Measurements from ENCODE around the gene ZNF44.

DNA sequence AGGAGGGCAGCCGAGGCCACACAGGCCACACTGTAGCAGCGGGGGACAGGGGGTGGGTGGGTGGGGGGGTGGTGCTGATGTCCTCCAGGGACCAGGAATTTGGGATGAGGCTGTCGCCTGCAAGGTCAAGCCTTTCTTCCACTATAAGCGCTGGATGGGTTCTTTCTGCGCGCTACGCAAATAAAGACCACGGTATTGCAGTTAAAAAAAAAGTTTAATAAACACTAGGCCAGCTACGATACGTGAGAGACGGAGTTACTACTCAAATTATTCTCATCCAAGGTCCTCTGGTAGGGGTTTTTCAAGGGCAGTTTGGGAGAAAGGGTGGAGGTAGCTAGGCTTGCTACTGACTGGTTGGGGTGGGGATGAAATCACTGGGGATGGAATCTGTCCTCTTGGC lies 508 bp upstream of the ZNF44 start:
- peak; percentile 31 for TF ChIP-seq PRPF4 (IDR thresholded peaks at IDR 0.05; ENCODE audit: low read depth, low read length, poor library complexity, severe bottlenecking)
- TF ChIP-seq, protein P1, sequence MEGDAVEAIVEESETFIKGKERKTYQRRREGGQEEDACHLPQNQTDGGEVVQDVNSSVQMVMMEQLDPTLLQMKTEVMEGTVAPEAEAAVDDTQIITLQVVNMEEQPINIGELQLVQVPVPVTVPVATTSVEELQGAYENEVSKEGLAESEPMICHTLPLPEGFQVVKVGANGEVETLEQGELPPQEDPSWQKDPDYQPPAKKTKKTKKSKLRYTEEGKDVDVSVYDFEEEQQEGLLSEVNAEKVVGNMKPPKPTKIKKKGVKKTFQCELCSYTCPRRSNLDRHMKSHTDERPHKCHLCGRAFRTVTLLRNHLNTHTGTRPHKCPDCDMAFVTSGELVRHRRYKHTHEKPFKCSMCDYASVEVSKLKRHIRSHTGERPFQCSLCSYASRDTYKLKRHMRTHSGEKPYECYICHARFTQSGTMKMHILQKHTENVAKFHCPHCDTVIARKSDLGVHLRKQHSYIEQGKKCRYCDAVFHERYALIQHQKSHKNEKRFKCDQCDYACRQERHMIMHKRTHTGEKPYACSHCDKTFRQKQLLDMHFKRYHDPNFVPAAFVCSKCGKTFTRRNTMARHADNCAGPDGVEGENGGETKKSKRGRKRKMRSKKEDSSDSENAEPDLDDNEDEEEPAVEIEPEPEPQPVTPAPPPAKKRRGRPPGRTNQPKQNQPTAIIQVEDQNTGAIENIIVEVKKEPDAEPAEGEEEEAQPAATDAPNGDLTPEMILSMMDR (CRISPR knock-in tag; IDR thresholded peaks at IDR 0.05): no peak
- no peak for TF ChIP-seq MAFG (CRISPR knock-in tag; IDR thresholded peaks at IDR 0.05)
- TF ChIP-seq PHF8 (CRISPR knock-in tag; IDR thresholded peaks at IDR 0.05): no peak
- TF ChIP-seq, protein P2, sequence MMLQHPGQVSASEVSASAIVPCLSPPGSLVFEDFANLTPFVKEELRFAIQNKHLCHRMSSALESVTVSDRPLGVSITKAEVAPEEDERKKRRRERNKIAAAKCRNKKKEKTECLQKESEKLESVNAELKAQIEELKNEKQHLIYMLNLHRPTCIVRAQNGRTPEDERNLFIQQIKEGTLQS (CRISPR knock-in tag; IDR thresholded peaks at IDR 0.05): no peak
- TF ChIP-seq, protein P3, sequence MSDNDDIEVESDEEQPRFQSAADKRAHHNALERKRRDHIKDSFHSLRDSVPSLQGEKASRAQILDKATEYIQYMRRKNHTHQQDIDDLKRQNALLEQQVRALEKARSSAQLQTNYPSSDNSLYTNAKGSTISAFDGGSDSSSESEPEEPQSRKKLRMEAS (IDR thresholded peaks at IDR 0.05): no peak
- TF ChIP-seq, protein P4, sequence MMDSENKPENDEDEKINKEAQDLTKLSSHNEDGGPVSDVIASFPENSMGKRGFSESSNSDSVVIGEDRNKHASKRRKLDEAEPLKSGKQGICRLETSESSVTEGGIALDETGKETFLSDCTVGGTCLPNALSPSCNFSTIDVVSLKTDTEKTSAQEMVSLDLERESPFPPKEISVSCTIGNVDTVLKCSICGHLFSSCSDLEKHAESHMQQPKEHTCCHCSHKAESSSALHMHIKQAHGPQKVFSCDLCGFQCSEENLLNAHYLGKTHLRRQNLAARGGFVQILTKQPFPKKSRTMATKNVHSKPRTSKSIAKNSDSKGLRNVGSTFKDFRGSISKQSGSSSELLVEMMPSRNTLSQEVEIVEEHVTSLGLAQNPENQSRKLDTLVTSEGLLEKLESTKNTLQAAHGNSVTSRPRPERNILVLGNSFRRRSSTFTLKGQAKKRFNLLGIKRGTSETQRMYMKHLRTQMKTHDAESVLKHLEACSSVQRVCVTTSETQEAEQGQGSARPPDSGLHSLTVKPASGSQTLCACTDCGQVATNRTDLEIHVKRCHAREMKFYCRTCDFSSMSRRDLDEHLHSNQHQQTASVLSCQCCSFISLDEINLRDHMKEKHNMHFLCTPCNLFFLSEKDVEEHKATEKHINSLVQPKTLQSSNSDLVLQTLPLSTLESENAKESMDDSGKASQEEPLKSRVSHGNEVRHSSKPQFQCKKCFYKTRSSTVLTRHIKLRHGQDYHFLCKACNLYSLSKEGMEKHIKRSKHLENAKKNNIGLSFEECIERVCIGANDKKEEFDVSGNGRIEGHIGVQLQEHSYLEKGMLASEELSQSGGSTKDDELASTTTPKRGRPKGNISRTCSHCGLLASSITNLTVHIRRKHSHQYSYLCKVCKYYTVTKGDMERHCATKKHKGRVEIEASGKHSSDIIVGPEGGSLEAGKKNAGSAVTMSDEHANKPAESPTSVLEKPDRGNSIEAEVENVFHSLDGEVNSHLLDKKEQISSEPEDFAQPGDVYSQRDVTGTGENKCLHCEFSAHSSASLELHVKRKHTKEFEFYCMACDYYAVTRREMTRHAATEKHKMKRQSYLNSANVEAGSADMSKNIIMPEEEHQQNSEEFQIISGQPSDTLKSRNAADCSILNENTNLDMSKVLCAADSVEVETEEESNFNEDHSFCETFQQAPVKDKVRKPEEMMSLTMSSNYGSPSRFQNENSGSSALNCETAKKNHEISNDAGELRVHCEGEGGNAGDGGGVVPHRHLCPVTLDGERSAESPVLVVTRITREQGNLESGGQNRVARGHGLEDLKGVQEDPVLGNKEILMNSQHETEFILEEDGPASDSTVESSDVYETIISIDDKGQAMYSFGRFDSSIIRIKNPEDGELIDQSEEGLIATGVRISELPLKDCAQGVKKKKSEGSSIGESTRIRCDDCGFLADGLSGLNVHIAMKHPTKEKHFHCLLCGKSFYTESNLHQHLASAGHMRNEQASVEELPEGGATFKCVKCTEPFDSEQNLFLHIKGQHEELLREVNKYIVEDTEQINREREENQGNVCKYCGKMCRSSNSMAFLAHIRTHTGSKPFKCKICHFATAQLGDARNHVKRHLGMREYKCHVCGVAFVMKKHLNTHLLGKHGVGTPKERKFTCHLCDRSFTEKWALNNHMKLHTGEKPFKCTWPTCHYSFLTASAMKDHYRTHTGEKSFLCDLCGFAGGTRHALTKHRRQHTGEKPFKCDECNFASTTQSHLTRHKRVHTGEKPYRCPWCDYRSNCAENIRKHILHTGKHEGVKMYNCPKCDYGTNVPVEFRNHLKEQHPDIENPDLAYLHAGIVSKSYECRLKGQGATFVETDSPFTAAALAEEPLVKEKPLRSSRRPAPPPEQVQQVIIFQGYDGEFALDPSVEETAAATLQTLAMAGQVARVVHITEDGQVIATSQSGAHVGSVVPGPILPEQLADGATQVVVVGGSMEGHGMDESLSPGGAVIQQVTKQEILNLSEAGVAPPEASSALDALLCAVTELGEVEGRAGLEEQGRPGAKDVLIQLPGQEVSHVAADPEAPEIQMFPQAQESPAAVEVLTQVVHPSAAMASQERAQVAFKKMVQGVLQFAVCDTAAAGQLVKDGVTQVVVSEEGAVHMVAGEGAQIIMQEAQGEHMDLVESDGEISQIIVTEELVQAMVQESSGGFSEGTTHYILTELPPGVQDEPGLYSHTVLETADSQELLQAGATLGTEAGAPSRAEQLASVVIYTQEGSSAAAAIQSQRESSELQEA (CRISPR knock-in tag; IDR thresholded peaks at IDR 0.05; ENCODE audit: not compliant biosample characterization): no peak
- TF ChIP-seq DNMT3B (CRISPR knock-in tag; conservative IDR thresholded peaks at IDR 0.05): no peak
- TF ChIP-seq SALL1 (CRISPR knock-in tag; IDR thresholded peaks at IDR 0.05): no peak
- TF ChIP-seq, protein P5, sequence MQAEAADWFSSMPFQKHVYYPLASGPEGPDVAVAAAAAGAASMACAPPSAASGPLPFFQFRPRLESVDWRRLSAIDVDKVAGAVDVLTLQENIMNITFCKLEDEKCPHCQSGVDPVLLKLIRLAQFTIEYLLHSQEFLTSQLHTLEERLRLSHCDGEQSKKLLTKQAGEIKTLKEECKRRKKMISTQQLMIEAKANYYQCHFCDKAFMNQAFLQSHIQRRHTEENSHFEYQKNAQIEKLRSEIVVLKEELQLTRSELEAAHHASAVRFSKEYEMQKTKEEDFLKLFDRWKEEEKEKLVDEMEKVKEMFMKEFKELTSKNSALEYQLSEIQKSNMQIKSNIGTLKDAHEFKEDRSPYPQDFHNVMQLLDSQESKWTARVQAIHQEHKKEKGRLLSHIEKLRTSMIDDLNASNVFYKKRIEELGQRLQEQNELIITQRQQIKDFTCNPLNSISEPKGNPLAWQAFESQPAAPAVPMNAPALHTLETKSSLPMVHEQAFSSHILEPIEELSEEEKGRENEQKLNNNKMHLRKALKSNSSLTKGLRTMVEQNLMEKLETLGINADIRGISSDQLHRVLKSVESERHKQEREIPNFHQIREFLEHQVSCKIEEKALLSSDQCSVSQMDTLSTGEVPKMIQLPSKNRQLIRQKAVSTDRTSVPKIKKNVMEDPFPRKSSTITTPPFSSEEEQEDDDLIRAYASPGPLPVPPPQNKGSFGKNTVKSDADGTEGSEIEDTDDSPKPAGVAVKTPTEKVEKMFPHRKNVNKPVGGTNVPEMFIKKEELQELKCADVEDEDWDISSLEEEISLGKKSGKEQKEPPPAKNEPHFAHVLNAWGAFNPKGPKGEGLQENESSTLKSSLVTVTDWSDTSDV (CRISPR knock-in tag; IDR thresholded peaks at IDR 0.05): no peak
- TF ChIP-seq, protein P6, sequence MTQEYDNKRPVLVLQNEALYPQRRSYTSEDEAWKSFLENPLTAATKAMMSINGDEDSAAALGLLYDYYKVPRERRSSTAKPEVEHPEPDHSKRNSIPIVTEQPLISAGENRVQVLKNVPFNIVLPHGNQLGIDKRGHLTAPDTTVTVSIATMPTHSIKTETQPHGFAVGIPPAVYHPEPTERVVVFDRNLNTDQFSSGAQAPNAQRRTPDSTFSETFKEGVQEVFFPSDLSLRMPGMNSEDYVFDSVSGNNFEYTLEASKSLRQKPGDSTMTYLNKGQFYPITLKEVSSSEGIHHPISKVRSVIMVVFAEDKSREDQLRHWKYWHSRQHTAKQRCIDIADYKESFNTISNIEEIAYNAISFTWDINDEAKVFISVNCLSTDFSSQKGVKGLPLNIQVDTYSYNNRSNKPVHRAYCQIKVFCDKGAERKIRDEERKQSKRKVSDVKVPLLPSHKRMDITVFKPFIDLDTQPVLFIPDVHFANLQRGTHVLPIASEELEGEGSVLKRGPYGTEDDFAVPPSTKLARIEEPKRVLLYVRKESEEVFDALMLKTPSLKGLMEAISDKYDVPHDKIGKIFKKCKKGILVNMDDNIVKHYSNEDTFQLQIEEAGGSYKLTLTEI (CRISPR knock-in tag; conservative IDR thresholded peaks at IDR 0.05): no peak
- TF ChIP-seq KDM1A (CRISPR knock-in tag; IDR thresholded peaks at IDR 0.05): no peak
- TF ChIP-seq ZNF737 (CRISPR knock-in tag; IDR thresholded peaks at IDR 0.05; ENCODE audit: borderline replicate concordance): no peak
- no peak for TF ChIP-seq FOXK1 (CRISPR knock-in tag; IDR thresholded peaks at IDR 0.05; ENCODE audit: borderline replicate concordance, low read depth)

All from HepG2 (cell line).